Liver (tissue), 9 donors: ENCODE data around the gene CASP10. TPM values are rescaled to one million over a fixed set of nuclear protein-coding genes. Genes with fewer than 3 reads are reported as not detected.

Experiments
- DNase-seq: peaks from one replicate; pipeline ENCODE4 v3.0.0-alpha.2; 2017; ENCODE audit warnings: low spot score
- H3K27ac ChIP-seq, 2 donors: one replicate each; pipeline ENCODE4 v1.7.0; 2013; ENCODE audit warnings: inconsistent platforms in 2 of 2, low read length in 2 of 2, control low read depth in 1 of 2, low read depth in 1 of 2, mild to moderate bottlenecking in 1 of 2
- H3K27me3 ChIP-seq, 4 donors: one replicate each; pipeline versions ENCODE4 v1.6.1 to v1.7.0; 2013; ENCODE audit warnings: low read length in 3 of 4, inconsistent platforms in 1 of 4, mild to moderate bottlenecking in 1 of 4, moderate library complexity in 1 of 4; ENCODE audit not compliant: control insufficient read depth in 4 of 4, insufficient read depth in 4 of 4
- H3K36me3 ChIP-seq, 4 donors: one replicate each; pipeline versions ENCODE4 v1.6.1 to v1.7.0; 2013; ENCODE audit warnings: low read length in 3 of 4, mild to moderate bottlenecking in 3 of 4, low read depth in 1 of 4, moderate library complexity in 1 of 4; ENCODE audit not compliant: control insufficient read depth in 4 of 4, insufficient read depth in 3 of 4
- H3K4me1 ChIP-seq, 4 donors: one replicate each; pipeline versions ENCODE4 v1.6.1 to v1.7.0; 2013; ENCODE audit warnings: low read length in 3 of 4, mild to moderate bottlenecking in 3 of 4, moderate library complexity in 1 of 4; ENCODE audit not compliant: control insufficient read depth in 4 of 4, insufficient read depth in 4 of 4
- H3K4me3 ChIP-seq, 3 donors: one replicate each; pipeline versions ENCODE4 v1.6.1 to v1.7.0; 2013; ENCODE audit warnings: low read length in 3 of 3, control low read depth in 1 of 3, low read depth in 1 of 3, mild to moderate bottlenecking in 1 of 3
- H3K9ac ChIP-seq, 2 donors: one replicate each; pipeline ENCODE4 v1.7.0; 2013; ENCODE audit warnings: low read length in 2 of 2, mild to moderate bottlenecking in 2 of 2, moderate library complexity in 2 of 2, control low read depth in 1 of 2, low read depth in 1 of 2
- H3K9me3 ChIP-seq, 4 donors: one replicate each; pipeline versions ENCODE4 v1.6.1 to v1.7.0; 2013; ENCODE audit warnings: low read length in 3 of 4; ENCODE audit not compliant: control insufficient read depth in 4 of 4
- EGR1 ChIP-seq, 2 donors: IDR thresholded peaks; 2 replicates each; pipeline ENCODE4 v1.6.1; 2016 to 2018; ENCODE audit warnings: antibody characterized with exemption in 2 of 2, low read depth in 2 of 2
- FOXA1 ChIP-seq: IDR thresholded peaks from 2 replicates; pipeline ENCODE4 v1.6.1; 2016; ENCODE audit warnings: antibody characterized with exemption
- GABPA ChIP-seq, 2 donors: IDR thresholded peaks in 1 of 2; conservative IDR thresholded peaks in 1 of 2; 2 replicates each; pipeline ENCODE4 v1.6.1; 2016; ENCODE audit warnings: antibody characterized with exemption in 2 of 2, mild to moderate bottlenecking in 1 of 2, moderate library complexity in 1 of 2
- HNF4A ChIP-seq, 2 donors: conservative IDR thresholded peaks; 2 replicates each; pipeline ENCODE4 v1.6.1; 2016; ENCODE audit warnings: antibody characterized with exemption in 2 of 2, mild to moderate bottlenecking in 2 of 2
- HNF4G ChIP-seq: IDR thresholded peaks from 2 replicates; pipeline ENCODE4 v1.6.1; 2016; ENCODE audit warnings: antibody characterized with exemption
- JUND ChIP-seq, 2 donors: IDR thresholded peaks; 2 replicates each; pipeline ENCODE4 v1.6.1; 2016; ENCODE audit warnings: antibody characterized with exemption in 2 of 2
- NR2F2 ChIP-seq: IDR thresholded peaks from 2 replicates; pipeline ENCODE4 v1.6.1; 2016; ENCODE audit warnings: antibody characterized with exemption
- RAD21 ChIP-seq, 2 donors: IDR thresholded peaks; 2 replicates each; pipeline ENCODE4 v1.6.1; 2016; ENCODE audit warnings: antibody characterized with exemption in 2 of 2, mild to moderate bottlenecking in 2 of 2
- RXRA ChIP-seq, 2 donors: IDR thresholded peaks; 2 replicates each; pipeline ENCODE4 v1.6.1; 2017 to 2018; ENCODE audit warnings: antibody characterized with exemption in 2 of 2, mild to moderate bottlenecking in 1 of 2
- SP1 ChIP-seq: IDR thresholded peaks from 2 replicates; pipeline ENCODE4 v1.6.1; 2018; ENCODE audit warnings: antibody characterized with exemption, mild to moderate bottlenecking
- TAF1 ChIP-seq: conservative IDR thresholded peaks from 2 replicates; pipeline ENCODE4 v1.6.1; 2016; ENCODE audit warnings: antibody characterized with exemption, mild to moderate bottlenecking
- YY1 ChIP-seq: IDR thresholded peaks from 2 replicates; pipeline ENCODE4 v1.6.1; 2016; ENCODE audit warnings: antibody characterized with exemption, mild to moderate bottlenecking
- ZBTB33 ChIP-seq: IDR thresholded peaks from 2 replicates; pipeline ENCODE4 v1.6.1; 2016; ENCODE audit warnings: antibody characterized with exemption
- WGBS: extraction: QIAGEN DNeasy Blood & Tissue Kit; methylation state at CpG from one replicate; pipeline ENCODE4 v1.1.7; 2013; 5-methylcytosine and 5-hydroxymethylcytosine counted together
- polyA plus RNA-seq, 2 donors: library from polyadenylated mRNA; stranded (reverse) in 1 of 2; unstranded in 1 of 2; fragments of 200-250 nt in 1 of 2; fragments of >200 nt in 1 of 2; fragmentation: Nextera tagmentation in 1 of 2; extraction: Ambion mirVana in 1 of 2; gene quantifications; one replicate each; pipeline versions ENCODE4 v1.2.1 to v1.2.3, GENCODE V29; 2013 to 2015
- total RNA-seq, 2 donors: library from RNA; depleted of rRNA; stranded (reverse); fragments of >200 nt; gene quantifications; one replicate each; pipeline ENCODE4 v1.2.3, GENCODE V29; 2014
- TF ChIP-seq, protein P1 (sequence below): IDR thresholded peaks from 2 replicates; pipeline ENCODE4 v1.6.1; 2016; ENCODE audit warnings: antibody characterized with exemption, mild to moderate bottlenecking
- TF ChIP-seq, protein P2 (sequence below): IDR thresholded peaks from 2 replicates; pipeline ENCODE4 v1.6.1; 2016; ENCODE audit warnings: antibody characterized with exemption
- TF ChIP-seq, protein P3 (sequence below): fragments of 150-350 bp; IDR thresholded peaks from 2 replicates; pipeline ENCODE4 v1.5.1; 2017; ENCODE audit warnings: improper control_type of control experiment, low read depth, low read length; ENCODE audit not compliant: missing input control
- donor health status: healthy.
- donor health status: healthy.
- donor health status: healthy.
- donor health status: healthy.
- donor health status: healthy.

The CASP10 gene
- total and polyA plus RNA-seq, 4 donors: 2.2 to 13.6 (median 5.6) TPM

GRCh38 chr2:201197781-201198180 lies 14.8 kb downstream of the CASP10 start (continued):
- TF ChIP-seq ZBTB33 (no peak), NR2F2 (no peak), SP1 (no peak), JUND (IDR thresholded peaks at IDR 0.05) (no peak), TAF1 (no peak), HNF4A (conservative IDR thresholded peaks at IDR 0.05) (no peak), RXRA (IDR thresholded peaks at IDR 0.05) (no peak), HNF4G (no peak), FOXA1 (no peak)

DNA sequence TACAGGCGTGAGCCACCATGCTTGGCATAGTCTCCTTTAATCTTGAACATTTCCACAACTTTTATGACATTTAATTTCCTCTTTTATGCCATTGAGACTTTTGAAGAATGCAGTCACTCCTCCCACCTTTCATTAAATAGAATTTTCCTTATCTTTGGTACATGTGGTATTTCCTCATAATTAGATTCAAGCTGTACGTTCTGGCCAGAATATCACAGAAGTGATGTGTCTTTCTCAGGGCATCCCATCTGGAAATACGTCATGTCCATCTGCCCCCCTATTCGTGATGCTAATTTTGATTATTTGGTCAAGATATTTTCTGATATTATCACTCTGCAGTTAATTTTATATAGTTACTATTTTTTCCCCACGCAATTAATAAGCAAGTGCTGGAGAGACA lies 16.9 kb downstream of the CASP10 start:
- 91% methylated on average over 5 of the region's 5 CpGs for WGBS
- no peaks in the 10 kb centered on the region for H3K9me3 ChIP-seq
- H3K4me1 ChIP-seq: peaks cover 0 to 12% (median 5%) of the 10 kb centered on the region in 4 donors
- peaks cover 3 to 19% (median 8%) of the 10 kb centered on the region in 4 donors for H3K36me3 ChIP-seq
- DNase-seq: no peak
- H3K27me3 ChIP-seq: no peaks in the 10 kb centered on the region
- H3K9ac ChIP-seq: no peak overlapping the region
- H3K4me3 ChIP-seq: no peak overlapping the region
- H3K27ac ChIP-seq: no peak overlapping the region
- TF ChIP-seq YY1 (no peak), HNF4A (conservative IDR thresholded peaks at IDR 0.05) (no peak), JUND (IDR thresholded peaks at IDR 0.05) (no peak), HNF4G (no peak)
- TF ChIP-seq, protein P1, sequence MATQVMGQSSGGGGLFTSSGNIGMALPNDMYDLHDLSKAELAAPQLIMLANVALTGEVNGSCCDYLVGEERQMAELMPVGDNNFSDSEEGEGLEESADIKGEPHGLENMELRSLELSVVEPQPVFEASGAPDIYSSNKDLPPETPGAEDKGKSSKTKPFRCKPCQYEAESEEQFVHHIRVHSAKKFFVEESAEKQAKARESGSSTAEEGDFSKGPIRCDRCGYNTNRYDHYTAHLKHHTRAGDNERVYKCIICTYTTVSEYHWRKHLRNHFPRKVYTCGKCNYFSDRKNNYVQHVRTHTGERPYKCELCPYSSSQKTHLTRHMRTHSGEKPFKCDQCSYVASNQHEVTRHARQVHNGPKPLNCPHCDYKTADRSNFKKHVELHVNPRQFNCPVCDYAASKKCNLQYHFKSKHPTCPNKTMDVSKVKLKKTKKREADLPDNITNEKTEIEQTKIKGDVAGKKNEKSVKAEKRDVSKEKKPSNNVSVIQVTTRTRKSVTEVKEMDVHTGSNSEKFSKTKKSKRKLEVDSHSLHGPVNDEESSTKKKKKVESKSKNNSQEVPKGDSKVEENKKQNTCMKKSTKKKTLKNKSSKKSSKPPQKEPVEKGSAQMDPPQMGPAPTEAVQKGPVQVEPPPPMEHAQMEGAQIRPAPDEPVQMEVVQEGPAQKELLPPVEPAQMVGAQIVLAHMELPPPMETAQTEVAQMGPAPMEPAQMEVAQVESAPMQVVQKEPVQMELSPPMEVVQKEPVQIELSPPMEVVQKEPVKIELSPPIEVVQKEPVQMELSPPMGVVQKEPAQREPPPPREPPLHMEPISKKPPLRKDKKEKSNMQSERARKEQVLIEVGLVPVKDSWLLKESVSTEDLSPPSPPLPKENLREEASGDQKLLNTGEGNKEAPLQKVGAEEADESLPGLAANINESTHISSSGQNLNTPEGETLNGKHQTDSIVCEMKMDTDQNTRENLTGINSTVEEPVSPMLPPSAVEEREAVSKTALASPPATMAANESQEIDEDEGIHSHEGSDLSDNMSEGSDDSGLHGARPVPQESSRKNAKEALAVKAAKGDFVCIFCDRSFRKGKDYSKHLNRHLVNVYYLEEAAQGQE: no peak
- TF ChIP-seq, protein P2, sequence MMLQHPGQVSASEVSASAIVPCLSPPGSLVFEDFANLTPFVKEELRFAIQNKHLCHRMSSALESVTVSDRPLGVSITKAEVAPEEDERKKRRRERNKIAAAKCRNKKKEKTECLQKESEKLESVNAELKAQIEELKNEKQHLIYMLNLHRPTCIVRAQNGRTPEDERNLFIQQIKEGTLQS: no peak

- no peak overlapping the region for H3K27ac ChIP-seq
- H3K27me3 ChIP-seq: no peaks in the 10 kb centered on the region
- 86% methylated on average over 8 of the region's 8 CpGs for WGBS
- H3K4me3 ChIP-seq: no peak overlapping the region
- peaks cover 3 to 19% (median 8%) of the 10 kb centered on the region in 4 donors for H3K36me3 ChIP-seq
- DNase-seq: no peak
- no peak for TF ChIP-seq FOXA1
- TF ChIP-seq, protein P3, sequence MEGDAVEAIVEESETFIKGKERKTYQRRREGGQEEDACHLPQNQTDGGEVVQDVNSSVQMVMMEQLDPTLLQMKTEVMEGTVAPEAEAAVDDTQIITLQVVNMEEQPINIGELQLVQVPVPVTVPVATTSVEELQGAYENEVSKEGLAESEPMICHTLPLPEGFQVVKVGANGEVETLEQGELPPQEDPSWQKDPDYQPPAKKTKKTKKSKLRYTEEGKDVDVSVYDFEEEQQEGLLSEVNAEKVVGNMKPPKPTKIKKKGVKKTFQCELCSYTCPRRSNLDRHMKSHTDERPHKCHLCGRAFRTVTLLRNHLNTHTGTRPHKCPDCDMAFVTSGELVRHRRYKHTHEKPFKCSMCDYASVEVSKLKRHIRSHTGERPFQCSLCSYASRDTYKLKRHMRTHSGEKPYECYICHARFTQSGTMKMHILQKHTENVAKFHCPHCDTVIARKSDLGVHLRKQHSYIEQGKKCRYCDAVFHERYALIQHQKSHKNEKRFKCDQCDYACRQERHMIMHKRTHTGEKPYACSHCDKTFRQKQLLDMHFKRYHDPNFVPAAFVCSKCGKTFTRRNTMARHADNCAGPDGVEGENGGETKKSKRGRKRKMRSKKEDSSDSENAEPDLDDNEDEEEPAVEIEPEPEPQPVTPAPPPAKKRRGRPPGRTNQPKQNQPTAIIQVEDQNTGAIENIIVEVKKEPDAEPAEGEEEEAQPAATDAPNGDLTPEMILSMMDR: no peak
- no peak for TF ChIP-seq RAD21 (IDR thresholded peaks at IDR 0.05)
- no peak for TF ChIP-seq EGR1 (IDR thresholded peaks at IDR 0.05; ENCODE audit: low read depth in 2 of 2)
- no peak for TF ChIP-seq GABPA (IDR thresholded peaks at IDR 0.05 in 1 of 2, conservative IDR thresholded peaks at IDR 0.05 in 1 of 2)
- TF ChIP-seq ZBTB33: no peak
- no peak for TF ChIP-seq JUND (IDR thresholded peaks at IDR 0.05)
- no peak for TF ChIP-seq HNF4A (conservative IDR thresholded peaks at IDR 0.05)
- TF ChIP-seq RXRA (IDR thresholded peaks at IDR 0.05): no peak
- H3K4me1 ChIP-seq: peaks cover 0 to 15% (median 6%) of the 10 kb centered on the region in 4 donors
- no peaks in the 10 kb centered on the region for H3K9me3 ChIP-seq
- no peak overlapping the region for H3K9ac ChIP-seq
Measured at GRCh38 chr2:201200345-201200744, 17.4 kb downstream of the CASP10 start.
